ENCODE data around the gene TMEM200B.

DNA sequence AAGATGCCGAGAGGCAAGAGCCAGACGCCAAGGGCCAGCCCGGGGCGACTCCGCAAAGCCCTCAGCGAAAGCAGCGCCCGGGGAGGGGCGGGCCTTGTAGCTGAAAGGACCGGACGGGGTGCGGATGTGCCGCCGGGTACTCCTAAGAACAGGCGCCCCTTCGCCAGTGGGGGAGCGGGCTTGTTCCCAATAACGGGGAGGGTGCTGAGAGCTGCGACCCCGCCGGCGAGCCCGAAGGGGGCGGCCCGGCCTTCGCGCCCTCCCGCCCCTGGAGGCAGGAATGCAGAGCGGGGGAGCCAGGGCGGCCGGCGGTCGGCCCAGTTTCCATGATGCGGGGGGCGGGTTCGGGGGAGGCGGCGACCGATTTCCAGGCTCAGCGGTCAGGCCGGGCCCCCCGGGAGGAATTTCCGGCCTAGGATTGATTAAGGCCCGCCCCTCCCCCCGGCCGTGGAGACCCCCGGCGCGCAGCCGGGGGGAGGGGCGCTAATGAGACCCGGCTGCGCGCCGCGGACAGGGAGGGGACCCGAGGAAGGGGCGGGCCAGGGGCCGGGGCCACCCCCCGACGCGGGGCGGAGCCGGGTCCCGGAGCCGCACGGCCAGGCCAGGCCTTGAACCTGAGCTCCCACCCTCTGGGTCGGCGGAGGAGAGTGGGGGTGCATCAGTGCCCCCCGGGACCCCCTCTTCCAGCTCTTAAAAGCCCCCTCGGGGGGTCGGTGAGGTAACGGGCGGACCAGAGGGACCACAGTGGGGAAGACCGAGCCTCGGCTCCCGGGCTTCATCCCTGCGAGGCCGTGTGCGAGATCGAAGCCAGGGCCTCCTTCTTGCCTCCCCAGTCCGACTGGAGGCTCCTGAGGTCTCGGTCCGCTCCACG, 898 bp upstream of the TMEM200B start:
- TF ChIP-seq EZH2 (IDR thresholded peaks at IDR 0.05; ENCODE audit: low read depth, unreplicated experiment) (no peak), POLR2AphosphoS5 (IDR thresholded peaks at IDR 0.05; ENCODE audit: low read depth) (peak; percentile 57), CREB1 (CRISPR knock-in tag; IDR thresholded peaks at IDR 0.05; ENCODE audit: low read depth) (peak; percentile 72), EZH2phosphoT487 (IDR thresholded peaks at IDR 0.05; ENCODE audit: unreplicated experiment) (no peak), ZNF114 (CRISPR knock-in tag; IDR thresholded peaks at IDR 0.05) (no peak), JUNB (IDR thresholded peaks at IDR 0.05; ENCODE audit: unreplicated experiment) (no peak), STAT1 (IDR thresholded peaks at IDR 0.05; ENCODE audit: unreplicated experiment) (no peak)
- TF ChIP-seq, protein P1, sequence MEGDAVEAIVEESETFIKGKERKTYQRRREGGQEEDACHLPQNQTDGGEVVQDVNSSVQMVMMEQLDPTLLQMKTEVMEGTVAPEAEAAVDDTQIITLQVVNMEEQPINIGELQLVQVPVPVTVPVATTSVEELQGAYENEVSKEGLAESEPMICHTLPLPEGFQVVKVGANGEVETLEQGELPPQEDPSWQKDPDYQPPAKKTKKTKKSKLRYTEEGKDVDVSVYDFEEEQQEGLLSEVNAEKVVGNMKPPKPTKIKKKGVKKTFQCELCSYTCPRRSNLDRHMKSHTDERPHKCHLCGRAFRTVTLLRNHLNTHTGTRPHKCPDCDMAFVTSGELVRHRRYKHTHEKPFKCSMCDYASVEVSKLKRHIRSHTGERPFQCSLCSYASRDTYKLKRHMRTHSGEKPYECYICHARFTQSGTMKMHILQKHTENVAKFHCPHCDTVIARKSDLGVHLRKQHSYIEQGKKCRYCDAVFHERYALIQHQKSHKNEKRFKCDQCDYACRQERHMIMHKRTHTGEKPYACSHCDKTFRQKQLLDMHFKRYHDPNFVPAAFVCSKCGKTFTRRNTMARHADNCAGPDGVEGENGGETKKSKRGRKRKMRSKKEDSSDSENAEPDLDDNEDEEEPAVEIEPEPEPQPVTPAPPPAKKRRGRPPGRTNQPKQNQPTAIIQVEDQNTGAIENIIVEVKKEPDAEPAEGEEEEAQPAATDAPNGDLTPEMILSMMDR (conservative IDR thresholded peaks at IDR 0.05; ENCODE audit: low read depth in 2 of 2): peak; percentile 45 to 48
- TF ChIP-seq, protein P2, sequence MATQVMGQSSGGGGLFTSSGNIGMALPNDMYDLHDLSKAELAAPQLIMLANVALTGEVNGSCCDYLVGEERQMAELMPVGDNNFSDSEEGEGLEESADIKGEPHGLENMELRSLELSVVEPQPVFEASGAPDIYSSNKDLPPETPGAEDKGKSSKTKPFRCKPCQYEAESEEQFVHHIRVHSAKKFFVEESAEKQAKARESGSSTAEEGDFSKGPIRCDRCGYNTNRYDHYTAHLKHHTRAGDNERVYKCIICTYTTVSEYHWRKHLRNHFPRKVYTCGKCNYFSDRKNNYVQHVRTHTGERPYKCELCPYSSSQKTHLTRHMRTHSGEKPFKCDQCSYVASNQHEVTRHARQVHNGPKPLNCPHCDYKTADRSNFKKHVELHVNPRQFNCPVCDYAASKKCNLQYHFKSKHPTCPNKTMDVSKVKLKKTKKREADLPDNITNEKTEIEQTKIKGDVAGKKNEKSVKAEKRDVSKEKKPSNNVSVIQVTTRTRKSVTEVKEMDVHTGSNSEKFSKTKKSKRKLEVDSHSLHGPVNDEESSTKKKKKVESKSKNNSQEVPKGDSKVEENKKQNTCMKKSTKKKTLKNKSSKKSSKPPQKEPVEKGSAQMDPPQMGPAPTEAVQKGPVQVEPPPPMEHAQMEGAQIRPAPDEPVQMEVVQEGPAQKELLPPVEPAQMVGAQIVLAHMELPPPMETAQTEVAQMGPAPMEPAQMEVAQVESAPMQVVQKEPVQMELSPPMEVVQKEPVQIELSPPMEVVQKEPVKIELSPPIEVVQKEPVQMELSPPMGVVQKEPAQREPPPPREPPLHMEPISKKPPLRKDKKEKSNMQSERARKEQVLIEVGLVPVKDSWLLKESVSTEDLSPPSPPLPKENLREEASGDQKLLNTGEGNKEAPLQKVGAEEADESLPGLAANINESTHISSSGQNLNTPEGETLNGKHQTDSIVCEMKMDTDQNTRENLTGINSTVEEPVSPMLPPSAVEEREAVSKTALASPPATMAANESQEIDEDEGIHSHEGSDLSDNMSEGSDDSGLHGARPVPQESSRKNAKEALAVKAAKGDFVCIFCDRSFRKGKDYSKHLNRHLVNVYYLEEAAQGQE (IDR thresholded peaks at IDR 0.05; ENCODE audit: unreplicated experiment): no peak
- TF ChIP-seq, protein P3, sequence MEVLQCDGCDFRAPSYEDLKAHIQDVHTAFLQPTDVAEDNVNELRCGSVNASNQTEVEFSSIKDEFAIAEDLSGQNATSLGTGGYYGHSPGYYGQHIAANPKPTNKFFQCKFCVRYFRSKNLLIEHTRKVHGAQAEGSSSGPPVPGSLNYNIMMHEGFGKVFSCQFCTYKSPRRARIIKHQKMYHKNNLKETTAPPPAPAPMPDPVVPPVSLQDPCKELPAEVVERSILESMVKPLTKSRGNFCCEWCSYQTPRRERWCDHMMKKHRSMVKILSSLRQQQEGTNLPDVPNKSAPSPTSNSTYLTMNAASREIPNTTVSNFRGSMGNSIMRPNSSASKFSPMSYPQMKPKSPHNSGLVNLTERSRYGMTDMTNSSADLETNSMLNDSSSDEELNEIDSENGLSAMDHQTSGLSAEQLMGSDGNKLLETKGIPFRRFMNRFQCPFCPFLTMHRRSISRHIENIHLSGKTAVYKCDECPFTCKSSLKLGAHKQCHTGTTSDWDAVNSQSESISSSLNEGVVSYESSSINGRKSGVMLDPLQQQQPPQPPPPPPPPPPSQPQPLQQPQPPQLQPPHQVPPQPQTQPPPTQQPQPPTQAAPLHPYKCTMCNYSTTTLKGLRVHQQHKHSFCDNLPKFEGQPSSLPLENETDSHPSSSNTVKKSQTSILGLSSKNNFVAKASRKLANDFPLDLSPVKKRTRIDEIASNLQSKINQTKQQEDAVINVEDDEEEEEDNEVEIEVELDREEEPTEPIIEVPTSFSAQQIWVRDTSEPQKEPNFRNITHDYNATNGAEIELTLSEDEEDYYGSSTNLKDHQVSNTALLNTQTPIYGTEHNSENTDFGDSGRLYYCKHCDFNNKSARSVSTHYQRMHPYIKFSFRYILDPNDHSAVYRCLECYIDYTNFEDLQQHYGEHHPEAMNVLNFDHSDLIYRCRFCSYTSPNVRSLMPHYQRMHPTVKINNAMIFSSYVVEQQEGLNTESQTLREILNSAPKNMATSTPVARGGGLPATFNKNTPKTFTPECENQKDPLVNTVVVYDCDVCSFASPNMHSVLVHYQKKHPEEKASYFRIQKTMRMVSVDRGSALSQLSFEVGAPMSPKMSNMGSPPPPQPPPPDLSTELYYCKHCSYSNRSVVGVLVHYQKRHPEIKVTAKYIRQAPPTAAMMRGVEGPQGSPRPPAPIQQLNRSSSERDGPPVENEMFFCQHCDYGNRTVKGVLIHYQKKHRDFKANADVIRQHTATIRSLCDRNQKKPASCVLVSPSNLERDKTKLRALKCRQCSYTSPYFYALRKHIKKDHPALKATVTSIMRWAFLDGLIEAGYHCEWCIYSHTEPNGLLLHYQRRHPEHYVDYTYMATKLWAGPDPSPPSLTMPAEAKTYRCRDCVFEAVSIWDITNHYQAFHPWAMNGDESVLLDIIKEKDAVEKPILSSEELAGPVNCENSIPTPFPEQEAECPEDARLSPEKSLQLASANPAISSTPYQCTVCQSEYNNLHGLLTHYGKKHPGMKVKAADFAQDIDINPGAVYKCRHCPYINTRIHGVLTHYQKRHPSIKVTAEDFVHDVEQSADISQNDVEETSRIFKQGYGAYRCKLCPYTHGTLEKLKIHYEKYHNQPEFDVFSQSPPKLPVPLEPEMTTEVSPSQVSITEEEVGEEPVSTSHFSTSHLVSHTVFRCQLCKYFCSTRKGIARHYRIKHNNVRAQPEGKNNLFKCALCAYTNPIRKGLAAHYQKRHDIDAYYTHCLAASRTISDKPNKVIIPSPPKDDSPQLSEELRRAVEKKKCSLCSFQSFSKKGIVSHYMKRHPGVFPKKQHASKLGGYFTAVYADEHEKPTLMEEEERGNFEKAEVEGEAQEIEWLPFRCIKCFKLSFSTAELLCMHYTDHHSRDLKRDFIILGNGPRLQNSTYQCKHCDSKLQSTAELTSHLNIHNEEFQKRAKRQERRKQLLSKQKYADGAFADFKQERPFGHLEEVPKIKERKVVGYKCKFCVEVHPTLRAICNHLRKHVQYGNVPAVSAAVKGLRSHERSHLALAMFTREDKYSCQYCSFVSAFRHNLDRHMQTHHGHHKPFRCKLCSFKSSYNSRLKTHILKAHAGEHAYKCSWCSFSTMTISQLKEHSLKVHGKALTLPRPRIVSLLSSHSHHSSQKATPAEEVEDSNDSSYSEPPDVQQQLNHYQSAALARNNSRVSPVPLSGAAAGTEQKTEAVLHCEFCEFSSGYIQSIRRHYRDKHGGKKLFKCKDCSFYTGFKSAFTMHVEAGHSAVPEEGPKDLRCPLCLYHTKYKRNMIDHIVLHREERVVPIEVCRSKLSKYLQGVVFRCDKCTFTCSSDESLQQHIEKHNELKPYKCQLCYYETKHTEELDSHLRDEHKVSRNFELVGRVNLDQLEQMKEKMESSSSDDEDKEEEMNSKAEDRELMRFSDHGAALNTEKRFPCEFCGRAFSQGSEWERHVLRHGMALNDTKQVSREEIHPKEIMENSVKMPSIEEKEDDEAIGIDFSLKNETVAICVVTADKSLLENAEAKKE (CRISPR knock-in tag; IDR thresholded peaks at IDR 0.05): no peak
- TF ChIP-seq, protein P4, sequence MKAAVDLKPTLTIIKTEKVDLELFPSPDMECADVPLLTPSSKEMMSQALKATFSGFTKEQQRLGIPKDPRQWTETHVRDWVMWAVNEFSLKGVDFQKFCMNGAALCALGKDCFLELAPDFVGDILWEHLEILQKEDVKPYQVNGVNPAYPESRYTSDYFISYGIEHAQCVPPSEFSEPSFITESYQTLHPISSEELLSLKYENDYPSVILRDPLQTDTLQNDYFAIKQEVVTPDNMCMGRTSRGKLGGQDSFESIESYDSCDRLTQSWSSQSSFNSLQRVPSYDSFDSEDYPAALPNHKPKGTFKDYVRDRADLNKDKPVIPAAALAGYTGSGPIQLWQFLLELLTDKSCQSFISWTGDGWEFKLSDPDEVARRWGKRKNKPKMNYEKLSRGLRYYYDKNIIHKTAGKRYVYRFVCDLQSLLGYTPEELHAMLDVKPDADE (IDR thresholded peaks at IDR 0.05): no peak

All from GM23338 (cell line).